Activated gamma-delta T cell (primary cell): ENCODE results near the gene HOXB6.
A peak's percentile ranks its signal among the peaks of the same experiment; 100 is the strongest.

Source experiments
- DNase-seq: peaks from one replicate; lab custom pipeline; 2025; lab: John Stamatoyannopoulos, UW

The HOXB6 gene

GRCh38 chr17:48579471-48579759, 25.4 kb downstream of the HOXB6 start:
- DNase-seq: no peak

GRCh38 chr17:48578616-48579470, 25.9 kb downstream of the HOXB6 start:
- DNase-seq: no peak

- peak; percentile 68 for DNase-seq
Measured at GRCh38 chr17:48577946-48578615, 26.7 kb downstream of the HOXB6 start, which contains the start of gene HOXB4. TSS of gene HOXB4 (minus strand) at chr17:48578350. CDS start at chr17:48578319, 31 bp downstream.

DNA sequence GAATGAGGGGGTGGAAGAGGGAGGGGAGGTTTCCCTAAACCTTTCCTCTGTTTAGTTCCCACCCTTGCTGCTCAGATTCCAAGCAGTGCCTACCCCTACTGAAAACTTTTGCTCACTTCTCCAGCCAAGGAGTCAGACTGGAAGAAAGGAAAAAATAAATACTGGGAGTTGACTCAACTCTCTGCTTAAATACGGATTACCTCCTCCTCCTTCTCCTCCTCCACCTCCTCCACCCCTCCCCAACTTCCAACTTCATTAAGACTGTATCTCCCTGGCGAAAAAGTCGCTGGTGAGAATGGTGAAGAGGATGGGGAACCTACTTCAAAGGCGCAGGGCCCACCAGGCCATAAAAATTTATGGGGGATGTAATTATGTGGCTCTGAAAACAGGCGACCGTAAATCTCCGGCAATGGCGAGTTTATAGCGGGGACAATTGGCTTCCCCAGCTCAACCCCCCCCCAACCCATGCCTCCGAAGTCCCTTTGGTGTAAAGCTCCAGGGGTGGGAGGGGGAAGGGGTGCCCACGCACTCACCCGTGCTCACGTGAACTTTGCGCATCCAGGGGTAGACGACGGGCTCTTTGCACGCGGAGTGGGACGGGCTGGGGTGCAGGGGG, 27.3 kb downstream of the HOXB6 start:
- DNase-seq: no peak

DNA sequence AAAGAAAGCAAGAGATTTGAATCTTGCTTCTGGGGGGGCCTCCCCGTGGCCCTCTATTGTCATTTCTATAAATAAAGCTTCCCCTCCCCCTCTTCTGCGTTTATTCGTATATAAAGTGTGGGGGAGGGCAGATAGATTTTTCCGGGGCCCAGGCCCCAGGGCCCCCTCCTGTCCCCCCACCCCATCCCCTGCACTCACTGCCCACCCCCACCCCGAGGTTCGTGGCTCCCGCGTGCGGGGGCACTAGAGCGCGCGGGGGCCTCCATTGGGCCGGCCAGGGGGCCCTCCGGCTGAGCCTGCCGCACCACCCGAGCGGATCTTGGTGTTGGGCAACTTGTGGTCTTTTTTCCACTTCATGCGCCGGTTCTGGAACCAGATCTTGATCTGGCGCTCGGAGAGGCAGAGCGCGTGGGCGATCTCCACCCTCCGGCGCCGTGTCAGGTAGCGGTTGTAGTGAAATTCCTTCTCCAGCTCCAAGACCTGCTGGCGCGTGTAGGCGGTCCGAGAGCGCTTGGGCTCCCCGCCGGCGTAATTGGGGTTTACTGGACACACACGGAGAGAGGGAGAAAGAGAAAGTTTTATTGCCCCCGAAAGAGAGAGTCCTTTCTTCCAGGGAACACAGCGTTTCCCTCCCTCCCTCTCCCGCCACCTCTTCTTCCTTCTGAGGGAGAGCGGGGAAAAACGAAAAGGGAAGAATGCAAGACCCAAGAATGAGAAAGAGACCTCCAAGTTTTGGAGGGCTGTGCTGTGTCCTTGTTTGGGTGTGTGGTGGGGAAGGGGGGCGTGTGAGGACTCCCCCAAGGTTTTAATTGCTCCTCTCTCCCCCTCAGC, 28.1 kb downstream of the HOXB6 start:
- no peak for DNase-seq

- DNase-seq: no peak
Measured at GRCh38 chr17:48575673-48576478, 28.9 kb downstream of the HOXB6 start.

DNA sequence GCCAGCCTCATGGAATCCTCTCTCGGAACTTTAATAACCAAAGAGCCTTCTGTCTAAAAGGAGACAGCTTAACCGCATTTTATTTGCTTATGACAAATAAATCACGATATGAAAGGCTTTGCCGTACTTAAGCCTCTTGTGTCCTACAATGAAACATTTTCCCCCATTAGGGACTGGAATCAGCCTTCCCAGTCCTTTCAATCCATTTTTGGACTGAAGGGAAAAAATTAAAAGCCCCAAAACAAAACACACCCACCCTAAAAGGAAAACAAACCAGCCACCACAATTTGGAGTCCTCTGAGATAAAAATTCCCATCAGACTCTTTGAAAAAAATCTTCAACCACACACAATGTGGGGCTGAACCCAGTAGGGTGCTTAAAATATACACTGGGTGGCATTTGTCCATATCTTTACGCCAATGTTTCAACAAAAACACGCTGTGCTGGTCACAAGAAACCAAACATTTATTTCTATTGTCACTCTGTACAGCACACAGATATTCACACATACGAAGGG, 29.7 kb downstream of the HOXB6 start:
- DNase-seq: no peak

DNA sequence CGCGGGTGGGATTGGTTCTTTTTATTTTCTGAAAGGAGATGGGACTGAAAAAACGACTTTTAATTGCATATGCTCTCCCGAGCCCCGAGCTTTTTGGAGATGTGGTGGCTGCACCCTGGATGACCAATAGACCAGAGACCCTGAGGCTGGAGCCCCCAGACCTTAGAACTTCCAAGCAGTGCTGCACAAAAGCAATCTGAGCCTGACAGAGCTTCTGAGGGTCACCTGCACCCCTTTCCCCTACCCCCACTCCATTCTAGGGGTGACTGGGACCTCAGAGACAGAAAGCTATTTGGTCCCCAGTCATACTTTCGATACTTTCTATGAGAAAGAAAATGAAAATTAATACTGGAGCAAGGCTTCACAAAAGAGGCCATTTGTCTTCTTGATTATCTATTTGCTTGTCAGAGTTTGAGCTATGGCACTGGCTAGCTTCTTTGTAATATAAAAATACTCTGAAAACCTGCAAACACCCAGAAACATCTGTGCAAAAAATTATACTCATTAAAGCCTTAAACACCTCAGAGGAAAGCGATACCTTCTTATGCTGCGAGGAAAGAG, 30.2 kb downstream of the HOXB6 start:
- DNase-seq: no peak

- no peak for DNase-seq
Measured at GRCh38 chr17:48571826-48572417, 32.9 kb downstream of the HOXB6 start.

- DNase-seq: no peak
Measured at GRCh38 chr17:48571024-48571818, 33.6 kb downstream of the HOXB6 start.

GRCh38 chr17:48570325-48571023, 34.3 kb downstream of the HOXB6 start:
- no peak for DNase-seq

DNA sequence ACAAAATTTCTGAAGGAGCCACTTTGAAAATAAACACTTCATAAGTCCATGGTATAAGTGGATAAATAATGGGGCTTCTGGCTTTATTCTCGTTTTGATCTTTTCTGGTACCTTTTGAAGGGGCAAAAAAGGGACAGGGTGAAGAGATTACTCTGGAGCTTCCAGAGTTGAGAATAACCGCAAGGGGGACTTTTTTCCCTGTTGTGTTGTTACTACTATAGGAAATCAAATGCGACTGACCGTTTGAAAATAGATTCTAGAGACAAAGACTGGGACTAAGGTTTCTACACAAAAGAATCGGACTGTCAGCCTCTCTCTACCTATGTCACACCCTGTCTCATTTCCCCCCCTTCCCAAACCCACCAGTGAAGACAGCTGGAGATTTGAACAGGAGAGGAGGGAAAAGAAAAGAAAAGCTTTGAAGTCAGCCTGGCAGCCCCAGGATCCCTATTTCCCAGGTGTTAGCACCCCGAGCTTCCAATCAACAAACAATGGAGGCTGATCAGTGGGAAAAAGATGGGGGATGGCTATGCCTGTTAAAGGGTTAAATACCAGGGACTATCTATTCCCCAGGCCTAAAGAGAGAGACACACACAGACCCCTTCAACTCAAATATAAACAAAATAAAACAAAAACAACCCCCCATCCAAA, 35.0 kb downstream of the HOXB6 start:
- DNase-seq: no peak

DNA sequence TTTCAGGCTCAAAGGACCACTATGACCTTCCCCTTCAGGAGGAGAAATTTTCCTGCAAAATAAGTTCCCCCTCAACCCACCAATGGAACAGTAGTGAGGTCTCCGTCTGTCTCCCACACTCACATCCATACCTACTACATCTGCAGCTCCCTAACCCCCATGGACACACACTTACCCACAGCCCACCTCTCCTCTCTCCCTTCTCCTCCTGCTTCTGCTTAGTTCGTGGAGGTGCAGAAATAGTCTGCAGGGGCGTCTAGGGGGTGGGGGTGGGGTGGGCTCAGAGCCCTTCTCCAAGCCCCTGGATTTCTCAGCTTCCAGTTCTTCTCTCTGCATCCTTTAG, 35.6 kb downstream of the HOXB6 start:
- no peak for DNase-seq

GRCh38 chr17:48568499-48569239, 36.1 kb downstream of the HOXB6 start:
- DNase-seq: no peak

- DNase-seq: no peak
Measured at GRCh38 chr17:48567646-48568354, 37.0 kb downstream of the HOXB6 start.

DNA sequence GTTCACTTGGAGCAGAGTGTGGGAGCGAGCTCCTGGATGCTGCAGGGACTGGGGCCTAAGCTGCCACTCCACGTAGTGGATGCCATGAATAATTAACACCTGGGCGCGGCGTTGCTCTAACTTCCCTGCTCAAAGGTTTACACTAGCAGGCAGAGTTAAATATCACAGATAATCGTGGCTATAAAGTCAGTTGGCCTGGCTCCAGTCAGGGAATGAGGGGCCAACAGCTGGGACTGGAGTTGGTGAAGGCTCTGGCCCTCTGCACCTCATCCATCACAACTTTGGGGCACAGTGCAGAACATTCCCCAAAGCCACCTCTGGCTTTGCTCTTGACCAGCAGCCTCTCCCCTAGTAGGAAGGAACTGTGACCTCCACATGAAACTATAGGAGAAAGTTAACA, 37.6 kb downstream of the HOXB6 start:
- DNase-seq: no peak

DNA sequence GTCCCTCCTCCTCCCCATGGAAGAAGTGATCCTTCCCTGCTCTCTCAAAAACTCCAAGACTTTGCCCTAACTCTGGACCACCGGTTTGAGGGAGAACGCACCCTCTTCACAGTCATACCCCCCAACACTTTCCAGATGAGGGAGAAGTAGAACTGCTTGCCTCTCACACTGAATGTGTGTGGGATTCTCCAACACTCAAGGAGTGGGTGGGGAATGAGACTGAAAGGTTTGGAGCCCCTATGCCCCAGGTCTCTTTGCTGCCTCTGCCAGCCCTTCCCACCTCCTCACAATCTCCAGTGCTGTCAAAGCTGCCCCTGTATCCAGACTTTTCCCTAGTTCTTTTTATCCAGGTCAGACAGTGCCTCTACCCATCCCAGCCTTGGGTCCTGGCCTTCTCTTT, 38.1 kb downstream of the HOXB6 start:
- DNase-seq: no peak
